Liver (tissue), 3 donors: Measurements from ENCODE around the gene SURF1.

Experiments used
- CTCF ChIP-seq: fragments of 150-350 bp; IDR thresholded peaks from 2 replicates; pipeline ENCODE4 v1.5.1; 2017; ENCODE audit warnings: improper control_type of control experiment, low read depth, low read length; ENCODE audit not compliant: missing input control
- GABPA ChIP-seq, 2 donors: IDR thresholded peaks in 1 of 2; conservative IDR thresholded peaks in 1 of 2; 2 replicates each; pipeline ENCODE4 v1.6.1; 2016; ENCODE audit warnings: antibody characterized with exemption in 2 of 2, mild to moderate bottlenecking in 1 of 2, moderate library complexity in 1 of 2
- donor health status: healthy.
- donor health status: healthy.

GRCh38 chr9:133341369-133342068 lies 14.8 kb downstream of the SURF1 start:
- TF ChIP-seq CTCF = no peak
- no peak for TF ChIP-seq GABPA (IDR thresholded peaks at IDR 0.05 in 1 of 2, conservative IDR thresholded peaks at IDR 0.05 in 1 of 2)
